Superior temporal gyrus (tissue), 1 donor: ENCODE results near the gene DPP6.
"Not testable (repeated sequence)": the region's sequence is repeated elsewhere in the genome, so short reads cannot be mapped to it uniquely, and the experiment has no call there.

Source experiments
- DNase-seq: peaks from one replicate; pipeline ENCODE4 v3.0.0-alpha.2; 2016; ENCODE audit errors: extremely low spot score

DPP6 gene

DNA sequence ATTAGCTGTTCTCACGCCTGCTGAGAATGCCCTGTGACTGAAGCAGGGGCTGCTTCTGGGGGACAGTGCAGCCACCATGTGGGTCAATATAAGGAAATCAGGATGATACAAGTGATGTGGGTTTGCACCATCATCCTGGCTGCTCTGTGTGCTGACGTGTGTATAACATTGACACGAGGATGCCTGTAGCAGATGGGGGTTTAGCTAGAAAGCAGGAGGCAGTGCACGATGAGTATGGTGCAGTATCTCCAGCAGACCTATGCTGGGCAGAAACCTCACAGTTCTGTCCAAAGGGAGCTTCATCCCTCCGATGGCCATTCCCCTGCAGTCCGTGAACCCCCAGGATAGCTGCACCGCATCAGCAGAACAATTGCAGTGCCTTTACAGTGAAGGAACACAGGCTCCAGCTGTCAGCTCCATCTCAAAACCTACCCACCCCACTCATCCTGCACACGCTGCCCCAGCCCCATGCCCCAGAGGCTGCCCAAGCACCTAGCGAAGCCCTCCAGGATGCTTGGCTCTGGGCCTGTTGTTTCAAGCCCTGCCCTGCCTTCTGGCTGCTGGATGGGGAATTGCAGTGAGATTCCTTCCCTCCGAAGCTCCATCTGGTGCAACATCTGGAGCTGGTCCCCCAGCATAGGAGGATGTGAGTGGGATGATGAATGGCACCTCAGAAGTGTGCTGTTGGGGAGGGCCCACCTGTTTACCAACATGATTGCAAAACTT, 96.8 kb downstream of the DPP6 start:
- DNase-seq = not testable (repeated sequence)

DNA sequence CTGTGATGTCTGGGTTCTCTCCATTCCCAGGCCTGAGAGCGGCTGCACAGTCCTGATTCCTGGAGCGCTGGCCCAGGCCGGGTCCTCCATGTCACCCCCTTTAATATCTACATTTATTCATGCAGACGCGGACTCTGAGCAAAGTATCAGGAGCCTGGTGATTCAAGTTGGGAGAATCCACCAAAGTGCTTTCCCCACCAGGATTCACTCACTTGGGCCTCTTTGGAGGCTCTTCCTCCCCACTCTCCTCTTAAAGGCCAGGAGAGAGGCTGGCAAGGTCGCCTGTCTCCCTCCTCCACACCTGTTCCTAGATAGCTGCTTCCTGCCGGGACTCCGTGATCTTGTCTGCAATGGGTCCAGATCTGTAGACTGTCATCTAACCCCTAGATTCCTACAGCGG, 98.5 kb downstream of the DPP6 start:
- not testable (repeated sequence) for DNase-seq

GRCh38 chr7:154151306-154151705, 99.1 kb downstream of the DPP6 start:
- DNase-seq = not testable (repeated sequence)

GRCh38 chr7:154155928-154156327, 103.7 kb downstream of the DPP6 start:
- DNase-seq = not testable (repeated sequence)

- not testable (repeated sequence) for DNase-seq
Measured at GRCh38 chr7:154162921-154163320, 110.7 kb downstream of the DPP6 start.

DNA sequence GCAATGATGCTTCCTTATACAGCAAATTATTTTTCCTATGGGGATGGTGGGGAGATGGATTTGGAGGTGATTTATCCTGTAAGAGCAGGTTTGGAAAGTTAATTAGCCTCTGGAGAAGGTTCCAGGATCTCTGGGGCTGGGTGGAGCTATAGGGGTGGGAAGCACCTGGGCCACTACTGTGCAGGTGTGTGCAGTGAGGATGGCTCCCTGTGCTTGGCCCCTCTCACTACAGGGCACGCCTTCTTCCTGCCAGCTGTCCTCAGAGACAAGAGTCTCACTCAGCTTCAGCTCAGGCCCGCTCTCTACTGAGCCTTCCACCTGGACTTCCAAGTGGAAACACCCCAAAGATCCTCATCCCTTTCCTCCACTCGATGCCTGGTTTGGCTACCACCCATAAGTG, 111.4 kb downstream of the DPP6 start:
- DNase-seq = not testable (repeated sequence)

DNA sequence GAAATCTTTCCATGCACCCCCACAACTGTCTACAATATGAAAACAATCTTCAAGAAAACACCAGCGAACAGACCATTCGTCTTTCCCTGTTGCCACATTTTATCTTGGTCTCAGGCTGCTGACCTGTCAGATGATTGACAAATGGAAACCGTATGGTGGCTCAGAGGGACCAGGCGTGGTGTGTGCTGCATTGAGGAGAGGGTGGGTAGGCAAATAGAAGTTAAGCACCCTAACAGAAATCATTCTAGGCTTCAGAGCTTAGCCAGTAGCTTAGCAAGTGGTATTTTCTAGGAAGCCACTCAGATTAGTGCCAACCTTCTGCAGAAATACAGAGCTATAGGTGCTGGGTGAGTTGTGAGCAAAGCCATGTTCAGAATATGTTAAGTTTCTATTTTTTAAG, 114.9 kb downstream of the DPP6 start:
- no peak for DNase-seq

- DNase-seq = peak; percentile 48
Measured at GRCh38 chr7:154167807-154168206, 115.6 kb downstream of the DPP6 start.

DNA sequence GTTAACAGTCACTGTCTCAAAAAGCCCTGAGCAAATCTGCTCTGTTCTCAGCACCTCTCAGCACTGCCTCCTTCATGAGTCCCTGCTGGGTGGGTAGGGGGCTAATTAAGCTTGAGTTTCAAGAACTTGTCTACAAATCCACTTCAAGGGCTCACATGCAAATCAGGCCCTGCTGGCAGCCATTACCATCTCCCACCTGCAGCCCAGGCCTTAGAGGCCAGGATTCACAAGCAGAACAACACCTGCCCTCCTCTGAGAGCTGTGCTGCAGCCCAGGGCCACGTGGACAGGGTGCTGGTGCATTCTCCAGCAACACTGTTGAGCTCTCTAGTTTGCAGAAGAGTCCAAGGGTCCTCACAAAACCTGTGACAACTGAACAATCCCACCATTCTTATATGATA, 119.2 kb downstream of the DPP6 start:
- no peak for DNase-seq

DNA sequence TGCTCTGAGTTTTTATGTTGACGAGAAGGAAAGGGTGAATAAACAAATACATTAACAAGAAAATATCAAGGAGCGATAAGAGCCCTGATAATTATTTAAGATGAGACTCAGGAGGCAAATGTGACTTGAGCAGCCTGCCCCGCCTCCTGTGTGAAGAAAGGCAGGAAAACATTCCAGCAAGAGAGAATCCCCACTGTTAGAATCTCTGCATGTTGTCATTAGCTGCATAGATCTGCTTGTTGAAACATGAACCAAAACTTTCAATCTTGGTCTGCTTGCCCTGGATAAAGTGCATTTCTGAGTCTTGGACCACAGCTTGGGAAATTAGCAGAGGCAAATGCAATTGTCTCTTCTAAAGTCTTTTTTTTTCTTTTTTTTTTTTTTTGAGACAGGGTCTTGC, 120.0 kb downstream of the DPP6 start:
- no peak for DNase-seq

- DNase-seq = no peak
Measured at GRCh38 chr7:154177584-154177983, 125.4 kb downstream of the DPP6 start.

- no peak for DNase-seq
Measured at GRCh38 chr7:154178895-154179294, 126.7 kb downstream of the DPP6 start.

DNA sequence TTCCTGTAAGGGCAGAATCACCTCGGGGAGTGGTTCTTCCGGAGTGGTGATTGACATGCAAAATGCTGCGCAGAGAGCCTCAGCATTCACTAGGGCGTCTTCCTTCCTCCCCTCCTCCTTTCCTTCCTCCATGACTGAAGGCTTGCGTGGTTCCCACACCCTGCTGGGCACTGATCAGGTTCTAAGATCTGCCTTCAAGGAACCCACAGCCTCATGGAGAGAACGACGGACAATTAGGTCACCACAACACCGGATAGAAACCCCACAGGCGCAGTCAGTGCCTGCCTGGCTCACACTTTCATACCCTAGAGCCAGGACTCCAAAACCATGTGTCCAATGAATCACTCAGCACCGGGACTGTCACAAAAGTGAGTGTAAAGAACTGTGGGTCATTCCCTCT, 131.3 kb downstream of the DPP6 start:
- DNase-seq = no peak

DNA sequence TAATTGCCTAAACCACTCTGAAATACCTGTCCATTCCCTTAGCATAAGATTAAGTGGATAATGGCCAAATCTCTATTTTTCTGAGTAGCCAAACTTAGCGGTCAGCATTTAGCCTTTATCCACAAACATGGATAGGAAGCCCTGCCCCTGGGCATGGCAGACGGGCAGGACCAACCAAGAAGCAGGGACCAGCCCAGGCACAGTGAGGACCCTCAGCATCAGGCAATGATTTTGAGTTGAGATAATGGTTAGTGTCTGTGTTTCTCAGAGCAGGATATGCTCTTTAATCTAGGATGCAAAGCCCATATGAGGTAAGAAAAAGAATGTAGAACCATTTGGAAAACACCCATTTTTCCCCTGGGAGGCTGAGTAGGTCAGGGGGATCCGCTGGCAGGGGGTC, 131.7 kb downstream of the DPP6 start:
- no peak for DNase-seq

DNA sequence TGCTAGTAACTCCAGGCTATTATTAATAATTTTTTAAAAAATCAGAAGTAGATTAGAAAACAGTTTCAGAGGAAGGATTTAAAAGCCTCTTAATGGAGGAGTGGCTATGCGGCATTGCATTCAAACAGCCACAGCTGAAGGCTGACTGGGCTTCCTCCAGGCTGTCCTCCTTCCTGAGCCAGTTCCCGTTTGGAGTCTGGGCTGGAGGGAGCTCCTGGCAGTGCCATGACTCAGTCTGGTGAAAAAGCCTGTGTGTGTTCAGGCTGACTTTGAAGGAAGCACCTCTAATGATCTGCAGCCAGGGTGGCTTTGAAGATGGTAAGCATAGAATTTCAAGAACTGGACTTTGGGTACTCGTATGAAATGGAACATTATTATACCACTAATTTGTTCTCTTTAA, 134.6 kb downstream of the DPP6 start:
- DNase-seq = no peak

- no peak for DNase-seq
Measured at GRCh38 chr7:154188330-154188729, 136.1 kb downstream of the DPP6 start.

DNA sequence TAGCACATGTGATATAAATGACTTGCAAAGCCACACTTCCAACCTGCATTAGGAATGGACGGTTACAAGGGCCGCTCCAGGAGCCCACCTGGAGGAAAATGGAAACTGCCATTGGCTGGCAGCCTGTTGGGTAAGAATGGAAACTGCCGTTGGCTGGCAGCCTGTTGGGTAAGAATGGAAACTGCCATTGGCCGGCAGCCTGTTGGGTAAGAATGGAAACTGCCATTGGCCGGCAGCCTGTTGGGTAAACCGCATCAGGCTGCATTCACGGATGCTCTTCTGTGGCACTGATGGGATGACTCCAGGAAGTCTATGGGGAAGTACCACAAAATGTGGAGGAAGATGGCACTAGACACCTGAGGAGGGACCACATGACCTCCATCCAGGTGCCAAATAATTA, 143.1 kb downstream of the DPP6 start:
- no peak for DNase-seq

DNA sequence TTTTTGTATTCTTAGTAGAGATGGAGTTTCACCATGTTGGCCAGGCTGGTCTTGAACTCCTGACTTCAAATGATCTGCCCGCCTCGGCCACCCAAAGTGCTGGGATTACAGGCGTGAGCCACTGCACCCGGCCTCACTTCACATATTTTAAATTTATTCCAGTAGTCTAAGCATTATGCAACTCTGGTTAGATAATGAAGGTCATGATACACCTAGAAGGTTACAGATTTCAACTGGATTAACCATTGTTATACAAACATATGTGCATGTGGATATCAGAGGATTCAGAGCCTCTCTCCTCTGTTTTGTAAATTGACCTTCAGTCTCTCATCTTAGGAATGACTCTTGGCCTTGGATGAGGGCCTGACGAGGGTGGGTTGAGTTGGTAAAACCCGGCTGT, 146.3 kb downstream of the DPP6 start:
- no peak for DNase-seq

- DNase-seq = no peak
Measured at GRCh38 chr7:154200241-154200640, 148.0 kb downstream of the DPP6 start.

DNA sequence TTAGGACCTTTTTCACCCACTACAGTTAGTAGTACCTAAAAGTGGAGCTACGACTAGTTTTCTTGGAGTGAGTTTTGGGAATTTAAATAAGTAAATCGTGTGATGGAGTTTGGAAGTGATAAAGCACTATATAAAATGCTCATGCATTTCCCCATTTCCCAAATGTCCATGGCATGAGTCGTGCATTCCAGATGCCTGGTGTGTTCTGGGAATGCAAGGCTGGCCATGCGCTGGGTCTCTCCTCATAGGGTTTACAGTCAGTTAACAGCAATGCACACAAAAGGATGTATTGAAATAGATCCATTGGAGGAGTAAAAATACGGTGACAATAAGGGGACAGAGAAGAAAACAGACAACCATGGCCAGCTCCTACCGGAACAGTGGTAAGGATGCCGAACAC, 149.8 kb downstream of the DPP6 start:
- DNase-seq = no peak

DNA sequence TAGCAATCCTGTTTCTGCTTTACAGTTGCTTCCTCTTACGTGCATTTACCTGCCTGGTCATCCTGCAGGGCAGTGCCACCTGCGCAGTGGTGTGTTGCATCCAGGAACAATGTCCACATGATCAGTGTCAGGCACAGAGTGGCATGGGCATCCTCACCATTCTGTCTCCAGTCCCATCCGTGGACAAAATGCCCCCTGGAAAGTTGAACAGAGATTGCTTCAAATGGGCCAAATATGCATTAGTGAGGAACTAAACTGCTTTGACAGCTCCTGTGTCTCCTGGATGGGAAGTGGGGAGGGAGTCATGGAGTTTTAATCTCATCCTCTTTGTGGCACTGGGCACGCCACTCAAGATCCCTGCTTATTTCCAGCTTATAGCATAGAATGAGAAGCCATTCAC, 151.8 kb downstream of the DPP6 start:
- DNase-seq = no peak

GRCh38 chr7:154212861-154213260, 160.7 kb downstream of the DPP6 start:
- DNase-seq = no peak

DNA sequence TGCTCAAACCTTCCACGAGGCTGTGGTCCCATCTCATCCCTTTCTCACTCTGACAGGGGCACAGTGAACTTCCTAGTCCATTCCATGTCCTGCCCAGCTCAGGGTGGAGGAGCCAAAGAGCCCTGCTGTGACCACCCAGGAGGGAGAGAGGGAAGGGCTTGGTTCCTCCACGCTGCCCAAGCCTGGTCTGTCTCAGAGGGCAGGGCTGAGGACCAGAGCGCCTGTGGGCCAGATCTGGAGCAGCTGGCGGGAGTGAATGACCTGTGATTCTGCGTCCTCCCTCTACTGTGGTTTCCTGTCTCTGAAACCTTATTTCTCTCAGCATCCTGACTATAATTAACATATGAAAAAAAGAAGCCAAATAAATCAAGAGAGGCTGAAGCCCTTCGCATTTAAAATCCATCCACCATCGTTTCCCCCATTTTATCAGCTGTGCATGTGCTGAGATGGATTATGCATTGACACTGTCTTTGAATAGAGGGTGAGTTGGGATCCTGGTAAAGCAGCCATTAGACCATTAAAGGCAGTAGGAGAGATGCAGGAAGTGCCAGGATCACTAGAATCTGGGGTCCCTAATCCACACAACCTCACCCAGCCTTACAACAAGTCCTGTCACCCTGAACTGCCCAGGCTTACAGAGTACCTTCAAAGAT, 165.6 kb downstream of the DPP6 start:
- no peak for DNase-seq

DNA sequence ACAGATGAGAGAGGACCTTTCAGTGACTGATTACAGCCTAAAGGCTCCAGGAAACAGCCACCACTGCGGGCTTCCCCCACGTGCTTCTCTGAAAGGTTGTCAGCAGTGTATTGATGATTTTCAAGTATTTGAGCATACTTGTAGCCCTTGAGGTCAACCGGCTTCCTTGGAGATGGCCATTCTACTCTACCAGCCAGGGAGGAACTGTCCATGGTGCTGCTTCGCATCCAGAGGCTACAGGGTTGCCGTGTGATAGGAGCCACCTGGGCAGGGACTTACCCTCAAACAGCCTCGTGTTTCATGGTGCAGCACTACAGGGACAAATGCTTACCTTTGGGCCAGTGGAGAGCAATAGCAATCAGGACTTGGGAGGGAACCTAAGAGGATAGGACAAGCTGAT, 179.5 kb downstream of the DPP6 start:
- no peak for DNase-seq
